GM23338 (cell line): ENCODE data around the gene SORBS1. TPM values are rescaled to one million over a fixed set of nuclear protein-coding genes. Genes with fewer than 3 reads are reported as not detected.

Experiments
- ATAC-seq: fragments of 200-7000 bp; cut with Tn5 transposase; 3 replicates; pipeline ENCODE4 v1.9.1; 2020
- DNase-seq: peaks from one replicate; pipeline ENCODE4 v3.0.0-alpha.2; 2015; ENCODE audit warnings: low spot score
- H2AFZ ChIP-seq: fragments of 200-600 bp; sonication (generic); 2 replicates; pipeline ENCODE4 v1.8.0; 2016; ENCODE audit warnings: antibody characterized with exemption, mild to moderate bottlenecking, moderate library complexity
- H3F3A ChIP-seq: fragments of 200-600 bp; sonication (generic); replicated peaks from 2 replicates; pipeline ENCODE4 v1.8.0; 2017; ENCODE audit warnings: antibody characterized with exemption, mixed run types, low read depth
- H3K27ac ChIP-seq: fragments of 200-600 bp; sonication (generic); 2 replicates; pipeline ENCODE4 v1.6.1; 2016; ENCODE audit warnings: low read depth
- H3K27me3 ChIP-seq: fragments of 200-600 bp; sonication (generic); 2 replicates; pipeline ENCODE4 v1.8.0; 2016; ENCODE audit warnings: mild to moderate bottlenecking, mixed run types, moderate library complexity; ENCODE audit not compliant: insufficient read depth
- H3K36me3 ChIP-seq: fragments of 200-600 bp; sonication (generic); 2 replicates; pipeline ENCODE4 v1.8.0; 2016; ENCODE audit warnings: mild to moderate bottlenecking; ENCODE audit not compliant: insufficient read depth
- H3K4me1 ChIP-seq: fragments of 200-600 bp; sonication (generic); 2 replicates; pipeline ENCODE4 v1.8.0; 2016; ENCODE audit warnings: mild to moderate bottlenecking, moderate library complexity; ENCODE audit not compliant: insufficient read depth
- H3K4me2 ChIP-seq: fragments of 200-600 bp; sonication (generic); 2 replicates; pipeline ENCODE4 v1.7.1; 2017; ENCODE audit warnings: mixed run types
- H3K4me3 ChIP-seq: fragments of 200-600 bp; sonication (generic); 2 replicates; pipeline ENCODE4 v1.6.1; 2016; ENCODE audit warnings: mixed run types
- H3K79me2 ChIP-seq: fragments of 200-600 bp; sonication (generic); replicated peaks from 2 replicates; pipeline ENCODE4 v1.8.0; 2017; ENCODE audit warnings: mild to moderate bottlenecking; ENCODE audit not compliant: insufficient read depth
- H3K9me2 ChIP-seq: fragments of 200-600 bp; sonication (generic); 2 replicates; pipeline ENCODE4 v1.8.0; 2017; ENCODE audit not compliant: insufficient read depth
- H4K20me1 ChIP-seq: fragments of 200-600 bp; sonication (generic); replicated peaks from 2 replicates; pipeline ENCODE4 v1.8.0; 2017; ENCODE audit warnings: mild to moderate bottlenecking; ENCODE audit not compliant: insufficient read depth
- H3K27ac Mint-ChIP-seq: 2 replicates; pipeline ENCODE4 v1.8.0; 2020; ENCODE audit warnings: inconsistent platforms, mild to moderate bottlenecking, moderate library complexity, mixed read lengths
- H3K27me3 Mint-ChIP-seq: 3 replicates; pipeline ENCODE4 v1.8.0; 2022; ENCODE audit warnings: low read depth, mild to moderate bottlenecking, moderate library complexity, mixed read lengths, inconsistent platforms; ENCODE audit not compliant: insufficient read depth, poor library complexity
- H3K36me3 Mint-ChIP-seq: 3 replicates; pipeline ENCODE4 v1.8.0; 2021; ENCODE audit warnings: low read depth, mild to moderate bottlenecking, inconsistent platforms, moderate library complexity, mixed read lengths
- H3K4me1 Mint-ChIP-seq: 3 replicates; pipeline ENCODE4 v1.8.0; 2020; ENCODE audit warnings: mild to moderate bottlenecking, inconsistent platforms, mixed read lengths
- H3K4me3 Mint-ChIP-seq: 3 replicates; pipeline ENCODE4 v1.8.0; 2021; ENCODE audit warnings: moderate library complexity, mild to moderate bottlenecking, inconsistent platforms, mixed read lengths
- H3K9me3 Mint-ChIP-seq: 3 replicates; pipeline ENCODE4 v1.8.0; 2020; ENCODE audit warnings: moderate library complexity, mild to moderate bottlenecking, inconsistent platforms, mixed read lengths
- CREB1 ChIP-seq: fragments of 250-450 bp; sonication (Bioruptor Pico); IDR thresholded peaks from 2 replicates; pipeline ENCODE4 v1.5.0; 2020; ENCODE audit warnings: low read depth, mild to moderate bottlenecking, moderate library complexity
- ETS1 ChIP-seq: IDR thresholded peaks from 2 replicates; pipeline ENCODE4 v1.6.1; 2016; ENCODE audit warnings: antibody characterized with exemption
- EZH2 ChIP-seq: fragments of 200-600 bp; sonication (generic); IDR thresholded peaks from one replicate; pipeline ENCODE4 v1.8.0; 2017; ENCODE audit warnings: antibody characterized with exemption, mild to moderate bottlenecking, low read depth; ENCODE audit not compliant: unreplicated experiment
- EZH2phosphoT487 ChIP-seq: fragments of 200-600 bp; sonication (generic); IDR thresholded peaks from one replicate; pipeline ENCODE4 v1.8.1; 2018; ENCODE audit warnings: antibody characterized with exemption; ENCODE audit not compliant: unreplicated experiment
- JUNB ChIP-seq: IDR thresholded peaks from one replicate; pipeline ENCODE4 v1.6.1; 2016; ENCODE audit warnings: antibody characterized with exemption; ENCODE audit not compliant: unreplicated experiment
- NANOG ChIP-seq: IDR thresholded peaks from 2 replicates; pipeline ENCODE4 v1.6.1; 2016; ENCODE audit warnings: antibody characterized with exemption, borderline replicate concordance
- POLR2AphosphoS5 ChIP-seq: IDR thresholded peaks from 2 replicates; pipeline ENCODE4 v1.6.1; 2016; ENCODE audit warnings: antibody characterized with exemption, low read depth
- STAT1 ChIP-seq: IDR thresholded peaks from one replicate; pipeline ENCODE4 v1.6.1; 2016; ENCODE audit warnings: antibody characterized with exemption; ENCODE audit not compliant: unreplicated experiment
- ZNF114 ChIP-seq: fragments of 250-450 bp; sonication (Bioruptor Pico); IDR thresholded peaks from 2 replicates; pipeline ENCODE4 v1.5.0; 2020; ENCODE audit warnings: mild to moderate bottlenecking, moderate library complexity
- ZNF331 ChIP-seq: fragments of 250-450 bp; sonication (Bioruptor Pico); IDR thresholded peaks from 2 replicates; pipeline ENCODE4 v1.5.0; 2020; ENCODE audit warnings: low read depth, mild to moderate bottlenecking, moderate library complexity
- ZNF462 ChIP-seq: fragments of 250-450 bp; sonication (Bioruptor Pico); IDR thresholded peaks from 2 replicates; pipeline ENCODE4 v1.5.0; 2020; ENCODE audit warnings: mild to moderate bottlenecking, moderate library complexity
- polyA plus RNA-seq: library from polyadenylated mRNA; unstranded; fragments of >200 nt; fragmentation: Nextera tagmentation; extraction: Ambion mirVana; gene quantifications from 2 replicates; pipeline ENCODE4 v1.2.1, GENCODE V29; 2016
- total RNA-seq: library from RNA; depleted of rRNA; stranded (reverse); fragments of >200 nt; shearing (Covaris generic); gene quantifications from 2 replicates; pipeline ENCODE4 v1.2.3, GENCODE V29; 2014
- TF ChIP-seq, protein P1 (sequence below), 2 experiments: fragments of 200-600 bp in 1 of 2; sonication (generic) in 1 of 2; conservative IDR thresholded peaks; 2 replicates each; pipeline versions ENCODE4 v1.5.1 to v1.6.1; 2016 to 2017; ENCODE audit warnings: antibody characterized with exemption in 2 of 2, low read depth in 2 of 2, mild to moderate bottlenecking in 2 of 2, moderate library complexity in 1 of 2
- TF ChIP-seq, protein P2 (sequence below): IDR thresholded peaks from one replicate; pipeline ENCODE4 v1.6.1; 2018; ENCODE audit warnings: antibody characterized with exemption; ENCODE audit not compliant: unreplicated experiment

SORBS1 gene
- total and polyA plus RNA-seq, 2 experiments from 2014 or later, result 47.7 to 51.5 TPM

- Mint-ChIP-seq H3K4me1 (peaks cover 18% of the 10 kb centered on the region), H3K9me3 (no peaks in the 10 kb centered on the region), H3K27me3 (peaks cover 2% of the 10 kb centered on the region), H3K27ac (no peak overlapping the region), H3K4me3 (no peak overlapping the region), H3K36me3 (no peaks in the 10 kb centered on the region)
- ATAC-seq, result no peak
- Histone ChIP-seq H2AFZ (no peak overlapping the region), H3F3A (no peaks in the 10 kb centered on the region), H3K27me3 (no peaks in the 10 kb centered on the region), H4K20me1 (no peaks in the 10 kb centered on the region; the same call in 1 of the 2 replicates), H3K36me3 (no peaks in the 10 kb centered on the region), H3K79me2 (peaks cover 10% of the 10 kb centered on the region; the same call in 1 of the 2 replicates), H3K4me2 (no peak overlapping the region), H3K27ac (peak overlapping the region; percentile 62; the same call in 1 of the 2 replicates), H3K4me3 (no peak overlapping the region), H3K4me1 (peaks cover 15% of the 10 kb centered on the region), H3K9me2 (no peaks in the 10 kb centered on the region)
- DNase-seq, result no peak
- TF ChIP-seq, protein P1, sequence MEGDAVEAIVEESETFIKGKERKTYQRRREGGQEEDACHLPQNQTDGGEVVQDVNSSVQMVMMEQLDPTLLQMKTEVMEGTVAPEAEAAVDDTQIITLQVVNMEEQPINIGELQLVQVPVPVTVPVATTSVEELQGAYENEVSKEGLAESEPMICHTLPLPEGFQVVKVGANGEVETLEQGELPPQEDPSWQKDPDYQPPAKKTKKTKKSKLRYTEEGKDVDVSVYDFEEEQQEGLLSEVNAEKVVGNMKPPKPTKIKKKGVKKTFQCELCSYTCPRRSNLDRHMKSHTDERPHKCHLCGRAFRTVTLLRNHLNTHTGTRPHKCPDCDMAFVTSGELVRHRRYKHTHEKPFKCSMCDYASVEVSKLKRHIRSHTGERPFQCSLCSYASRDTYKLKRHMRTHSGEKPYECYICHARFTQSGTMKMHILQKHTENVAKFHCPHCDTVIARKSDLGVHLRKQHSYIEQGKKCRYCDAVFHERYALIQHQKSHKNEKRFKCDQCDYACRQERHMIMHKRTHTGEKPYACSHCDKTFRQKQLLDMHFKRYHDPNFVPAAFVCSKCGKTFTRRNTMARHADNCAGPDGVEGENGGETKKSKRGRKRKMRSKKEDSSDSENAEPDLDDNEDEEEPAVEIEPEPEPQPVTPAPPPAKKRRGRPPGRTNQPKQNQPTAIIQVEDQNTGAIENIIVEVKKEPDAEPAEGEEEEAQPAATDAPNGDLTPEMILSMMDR (conservative IDR thresholded peaks at IDR 0.05; ENCODE audit: low read depth in 2 of 2), result no peak
- TF ChIP-seq ZNF462 (no peak), STAT1 (no peak), EZH2phosphoT487 (no peak), POLR2AphosphoS5 (no peak), NANOG (no peak), JUNB (no peak), ZNF114 (CRISPR knock-in tag) (no peak), ZNF331 (CRISPR knock-in tag) (no peak), EZH2 (no peak), ETS1 (no peak), CREB1 (CRISPR knock-in tag) (no peak)
- TF ChIP-seq, protein P2, sequence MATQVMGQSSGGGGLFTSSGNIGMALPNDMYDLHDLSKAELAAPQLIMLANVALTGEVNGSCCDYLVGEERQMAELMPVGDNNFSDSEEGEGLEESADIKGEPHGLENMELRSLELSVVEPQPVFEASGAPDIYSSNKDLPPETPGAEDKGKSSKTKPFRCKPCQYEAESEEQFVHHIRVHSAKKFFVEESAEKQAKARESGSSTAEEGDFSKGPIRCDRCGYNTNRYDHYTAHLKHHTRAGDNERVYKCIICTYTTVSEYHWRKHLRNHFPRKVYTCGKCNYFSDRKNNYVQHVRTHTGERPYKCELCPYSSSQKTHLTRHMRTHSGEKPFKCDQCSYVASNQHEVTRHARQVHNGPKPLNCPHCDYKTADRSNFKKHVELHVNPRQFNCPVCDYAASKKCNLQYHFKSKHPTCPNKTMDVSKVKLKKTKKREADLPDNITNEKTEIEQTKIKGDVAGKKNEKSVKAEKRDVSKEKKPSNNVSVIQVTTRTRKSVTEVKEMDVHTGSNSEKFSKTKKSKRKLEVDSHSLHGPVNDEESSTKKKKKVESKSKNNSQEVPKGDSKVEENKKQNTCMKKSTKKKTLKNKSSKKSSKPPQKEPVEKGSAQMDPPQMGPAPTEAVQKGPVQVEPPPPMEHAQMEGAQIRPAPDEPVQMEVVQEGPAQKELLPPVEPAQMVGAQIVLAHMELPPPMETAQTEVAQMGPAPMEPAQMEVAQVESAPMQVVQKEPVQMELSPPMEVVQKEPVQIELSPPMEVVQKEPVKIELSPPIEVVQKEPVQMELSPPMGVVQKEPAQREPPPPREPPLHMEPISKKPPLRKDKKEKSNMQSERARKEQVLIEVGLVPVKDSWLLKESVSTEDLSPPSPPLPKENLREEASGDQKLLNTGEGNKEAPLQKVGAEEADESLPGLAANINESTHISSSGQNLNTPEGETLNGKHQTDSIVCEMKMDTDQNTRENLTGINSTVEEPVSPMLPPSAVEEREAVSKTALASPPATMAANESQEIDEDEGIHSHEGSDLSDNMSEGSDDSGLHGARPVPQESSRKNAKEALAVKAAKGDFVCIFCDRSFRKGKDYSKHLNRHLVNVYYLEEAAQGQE, result no peak
These were observed 106.8 kb downstream of the SORBS1 start for GRCh38 chr10:95454356-95454755.
